ENCODE measurements around the gene C16orf74. TPM values are rescaled to one million over a fixed set of nuclear protein-coding genes. Genes with fewer than 3 reads are reported as not detected.

Gene C16orf74
- total RNA-seq, 1 experiment from 2014 or later: 3.4 TPM

GRCh38 chr16:85685251-85685650 lies 65.6 kb downstream of the C16orf74 start:
- peaks cover 14% of the 10 kb centered on the region for H3K36me3 Mint-ChIP-seq (ENCODE audit: insufficient read depth, unreplicated experiment)
- no peaks in the 10 kb centered on the region for H3K4me1 Mint-ChIP-seq (ENCODE audit: low read depth, unreplicated experiment)
- H3K27ac Mint-ChIP-seq (ENCODE audit: unreplicated experiment): no peak overlapping the region
- intact Hi-C loops (cut with micrococcal nuclease; ENCODE audit: unreplicated experiment): no loop called here
- CTCF ChIA-PET: no interaction called here
- no peak for DNase-seq
- no peaks in the 10 kb centered on the region for H3K9me3 Mint-ChIP-seq (ENCODE audit: low read depth, unreplicated experiment)
- TF ChIP-seq CTCF (IDR thresholded peaks at IDR 0.05; ENCODE audit: unreplicated experiment): no peak
- BruUV-seq (replicated peaks): no TSS peak
- H3K27me3 Mint-ChIP-seq (ENCODE audit: unreplicated experiment): peaks cover 7% of the 10 kb centered on the region
- H3K4me3 Mint-ChIP-seq (ENCODE audit: low read depth, unreplicated experiment): no peak overlapping the region

- Mint-ChIP-seq H3K4me1 (ENCODE audit: low read depth, unreplicated experiment) (no peaks in the 10 kb centered on the region), H3K27me3 (ENCODE audit: unreplicated experiment) (no peaks in the 10 kb centered on the region), H3K27ac (ENCODE audit: unreplicated experiment) (no peak overlapping the region), H3K9me3 (ENCODE audit: low read depth, unreplicated experiment) (no peaks in the 10 kb centered on the region), H3K4me3 (ENCODE audit: low read depth, unreplicated experiment) (no peak overlapping the region), H3K36me3 (ENCODE audit: insufficient read depth, unreplicated experiment) (peaks cover 9% of the 10 kb centered on the region)
- TF ChIP-seq CTCF (IDR thresholded peaks at IDR 0.05; ENCODE audit: unreplicated experiment): no peak
- DNase-seq: no peak
- BruUV-seq (replicated peaks): no TSS peak
- CTCF ChIA-PET: interaction anchor here (1.5 kb wide), 1 partner anchor 267 kb away, joined by 3 read pairs; no protein-coding TSS in a partner anchor
- intact Hi-C loops (cut with micrococcal nuclease; ENCODE audit: unreplicated experiment): no loop called here
These were observed 67.5 kb downstream of the C16orf74 start for GRCh38 chr16:85683363-85683762.

- TF ChIP-seq CTCF (IDR thresholded peaks at IDR 0.05; ENCODE audit: unreplicated experiment): no peak
- H3K27me3 Mint-ChIP-seq (ENCODE audit: unreplicated experiment): no peaks in the 10 kb centered on the region
- H3K36me3 Mint-ChIP-seq (ENCODE audit: insufficient read depth, unreplicated experiment): peaks cover under 1% of the 10 kb centered on the region
- H3K9me3 Mint-ChIP-seq (ENCODE audit: low read depth, unreplicated experiment): no peaks in the 10 kb centered on the region
- H3K4me1 Mint-ChIP-seq (ENCODE audit: low read depth, unreplicated experiment): no peaks in the 10 kb centered on the region
- no peak for DNase-seq
- H3K27ac Mint-ChIP-seq (ENCODE audit: unreplicated experiment): no peak overlapping the region
- intact Hi-C loops (cut with micrococcal nuclease; ENCODE audit: unreplicated experiment): no loop called here
- BruUV-seq (replicated peaks): no TSS peak
- CTCF ChIA-PET: interaction anchor here (0.8 to 1.5 kb wide), 2 partner anchors 266 to 860 kb away, joined by 3 to 4 read pairs; no protein-coding TSS in a partner anchor
- H3K4me3 Mint-ChIP-seq (ENCODE audit: low read depth, unreplicated experiment): no peak overlapping the region
These were observed 68.4 kb downstream of the C16orf74 start for GRCh38 chr16:85682516-85682915.

- intact Hi-C loops (cut with micrococcal nuclease; ENCODE audit: unreplicated experiment): no loop called here
- CTCF ChIA-PET: no interaction called here
- H3K4me3 Mint-ChIP-seq (ENCODE audit: low read depth, unreplicated experiment): no peak overlapping the region
- H3K27ac Mint-ChIP-seq (ENCODE audit: unreplicated experiment): no peak overlapping the region
- no peak for DNase-seq
- TF ChIP-seq CTCF (IDR thresholded peaks at IDR 0.05; ENCODE audit: unreplicated experiment): no peak
- BruUV-seq (replicated peaks): no TSS peak
- H3K27me3 Mint-ChIP-seq (ENCODE audit: unreplicated experiment): no peaks in the 10 kb centered on the region
- H3K36me3 Mint-ChIP-seq (ENCODE audit: insufficient read depth, unreplicated experiment): no peaks in the 10 kb centered on the region
- no peaks in the 10 kb centered on the region for H3K9me3 Mint-ChIP-seq (ENCODE audit: low read depth, unreplicated experiment)
- H3K4me1 Mint-ChIP-seq (ENCODE audit: low read depth, unreplicated experiment): no peaks in the 10 kb centered on the region
These were observed 69.6 kb downstream of the C16orf74 start for GRCh38 chr16:85681255-85681654.
